ENCODE results near the gene TET2. TPM values are rescaled to one million over a fixed set of nuclear protein-coding genes. Genes with fewer than 3 reads are reported as not detected.

TET2 gene
- total RNA-seq, 4 donors from 2014 or later: 31.9 to 69.0 (median 39.5) TPM

DNA sequence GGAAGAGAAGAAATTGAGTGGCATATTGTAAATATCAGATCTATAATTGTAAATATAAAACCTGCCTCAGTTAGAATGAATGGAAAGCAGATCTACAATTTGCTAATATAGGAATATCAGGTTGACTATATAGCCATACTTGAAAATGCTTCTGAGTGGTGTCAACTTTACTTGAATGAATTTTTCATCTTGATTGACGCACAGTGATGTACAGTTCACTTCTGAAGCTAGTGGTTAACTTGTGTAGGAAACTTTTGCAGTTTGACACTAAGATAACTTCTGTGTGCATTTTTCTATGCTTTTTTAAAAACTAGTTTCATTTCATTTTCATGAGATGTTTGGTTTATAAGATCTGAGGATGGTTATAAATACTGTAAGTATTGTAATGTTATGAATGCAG lies 132.6 kb downstream of the TET2 start:
- no peak for DNase-seq (ENCODE audit: low spot score in 2 of 2)
- no peak overlapping the region for H3K27ac ChIP-seq
- 92% methylated on average over 1 of the region's 1 CpG for WGBS
- no peaks in the 10 kb centered on the region for H3K27me3 ChIP-seq
- peaks cover 24% of the 10 kb centered on the region for H3K36me3 ChIP-seq
- no peak overlapping the region for H3K4me3 ChIP-seq
- TF ChIP-seq POLR2AphosphoS5 (IDR thresholded peaks at IDR 0.05) (no peak), POLR2A (IDR thresholded peaks at IDR 0.05) (no peak), EP300 (IDR thresholded peaks at IDR 0.05) (no peak)
- TF ChIP-seq, protein P1, sequence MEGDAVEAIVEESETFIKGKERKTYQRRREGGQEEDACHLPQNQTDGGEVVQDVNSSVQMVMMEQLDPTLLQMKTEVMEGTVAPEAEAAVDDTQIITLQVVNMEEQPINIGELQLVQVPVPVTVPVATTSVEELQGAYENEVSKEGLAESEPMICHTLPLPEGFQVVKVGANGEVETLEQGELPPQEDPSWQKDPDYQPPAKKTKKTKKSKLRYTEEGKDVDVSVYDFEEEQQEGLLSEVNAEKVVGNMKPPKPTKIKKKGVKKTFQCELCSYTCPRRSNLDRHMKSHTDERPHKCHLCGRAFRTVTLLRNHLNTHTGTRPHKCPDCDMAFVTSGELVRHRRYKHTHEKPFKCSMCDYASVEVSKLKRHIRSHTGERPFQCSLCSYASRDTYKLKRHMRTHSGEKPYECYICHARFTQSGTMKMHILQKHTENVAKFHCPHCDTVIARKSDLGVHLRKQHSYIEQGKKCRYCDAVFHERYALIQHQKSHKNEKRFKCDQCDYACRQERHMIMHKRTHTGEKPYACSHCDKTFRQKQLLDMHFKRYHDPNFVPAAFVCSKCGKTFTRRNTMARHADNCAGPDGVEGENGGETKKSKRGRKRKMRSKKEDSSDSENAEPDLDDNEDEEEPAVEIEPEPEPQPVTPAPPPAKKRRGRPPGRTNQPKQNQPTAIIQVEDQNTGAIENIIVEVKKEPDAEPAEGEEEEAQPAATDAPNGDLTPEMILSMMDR (IDR thresholded peaks at IDR 0.05): no peak
- no peaks in the 10 kb centered on the region for H3K9me3 ChIP-seq
- no peaks in the 10 kb centered on the region for H3K4me1 ChIP-seq

DNA sequence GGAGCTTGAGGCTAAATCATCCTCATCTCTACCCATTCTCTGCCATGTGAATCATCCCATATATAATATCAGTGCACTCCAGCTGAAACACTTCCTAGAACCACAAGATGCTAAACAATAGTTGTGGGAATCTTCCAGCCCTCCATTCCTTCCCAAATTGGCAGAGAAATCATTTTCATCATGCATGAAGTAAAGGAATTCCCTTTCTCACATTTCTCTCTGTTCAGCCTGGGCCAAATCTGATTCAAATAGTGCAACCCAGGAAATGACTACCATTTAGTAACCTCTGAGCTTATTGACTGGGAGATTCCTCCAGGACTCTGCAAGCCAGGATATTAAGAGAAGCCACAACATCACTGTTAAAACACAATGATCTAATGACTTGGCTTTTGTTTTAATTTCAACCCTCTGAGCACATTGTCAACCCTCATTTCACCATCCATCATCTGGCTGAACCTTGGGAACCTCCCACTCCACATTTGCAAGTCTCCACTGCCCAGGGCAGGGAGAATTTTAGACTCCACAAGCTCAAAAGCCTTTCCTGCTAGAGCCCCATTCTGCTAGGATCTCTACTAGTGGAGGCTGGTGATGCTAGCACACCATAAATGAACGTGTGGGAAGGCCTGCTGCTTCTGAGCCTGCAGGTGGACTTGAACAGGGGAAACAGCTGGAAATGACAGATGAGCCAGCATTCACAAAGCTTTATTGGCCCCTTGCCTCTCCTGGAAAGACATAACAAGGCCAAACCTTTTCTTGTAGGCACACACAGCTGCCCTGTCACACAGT lies 133.9 kb downstream of the TET2 start:
- 31% methylated on average over 1 of the region's 1 CpG for WGBS
- no peaks in the 10 kb centered on the region for H3K27me3 ChIP-seq
- peaks cover 12% of the 10 kb centered on the region for H3K36me3 ChIP-seq
- TF ChIP-seq POLR2A (IDR thresholded peaks at IDR 0.05): no peak
- TF ChIP-seq EP300 (IDR thresholded peaks at IDR 0.05): no peak
- no peak for TF ChIP-seq POLR2AphosphoS5 (IDR thresholded peaks at IDR 0.05)
- TF ChIP-seq, protein P1 (IDR thresholded peaks at IDR 0.05): no peak
- H3K9me3 ChIP-seq: no peaks in the 10 kb centered on the region
- no peak overlapping the region for H3K4me3 ChIP-seq
- no peak overlapping the region for H3K27ac ChIP-seq
- DNase-seq (ENCODE audit: low spot score in 2 of 2): no peak
- H3K4me1 ChIP-seq: no peaks in the 10 kb centered on the region

DNA sequence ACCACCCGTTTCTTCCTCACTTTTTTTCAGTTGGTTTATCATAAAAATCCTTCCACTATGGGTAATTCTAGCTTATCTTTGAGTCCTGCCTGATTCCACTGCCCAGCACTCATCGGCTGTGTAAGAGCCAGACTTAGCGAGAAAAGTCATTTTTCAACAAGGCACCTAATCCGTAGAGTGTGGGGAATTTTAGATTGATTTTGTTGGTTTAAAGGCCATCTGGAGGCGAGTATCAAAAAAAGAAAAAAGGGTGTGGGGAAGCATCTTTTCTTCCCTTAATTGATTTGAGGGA lies 134.4 kb downstream of the TET2 start:
- no peak for TF ChIP-seq POLR2A (IDR thresholded peaks at IDR 0.05)
- no peak for TF ChIP-seq EP300 (IDR thresholded peaks at IDR 0.05)
- no peak for TF ChIP-seq POLR2AphosphoS5 (IDR thresholded peaks at IDR 0.05)
- TF ChIP-seq, protein P1 (IDR thresholded peaks at IDR 0.05): no peak
- 75% methylated on average over 5 of the region's 5 CpGs for WGBS
- Histone ChIP-seq H3K27me3 (no peaks in the 10 kb centered on the region), H3K4me3 (no peak overlapping the region), H3K9me3 (no peaks in the 10 kb centered on the region), H3K4me1 (no peaks in the 10 kb centered on the region), H3K36me3 (peaks cover 7% of the 10 kb centered on the region), H3K27ac (no peak overlapping the region)
- no peak for DNase-seq (ENCODE audit: low spot score in 2 of 2)

DNA sequence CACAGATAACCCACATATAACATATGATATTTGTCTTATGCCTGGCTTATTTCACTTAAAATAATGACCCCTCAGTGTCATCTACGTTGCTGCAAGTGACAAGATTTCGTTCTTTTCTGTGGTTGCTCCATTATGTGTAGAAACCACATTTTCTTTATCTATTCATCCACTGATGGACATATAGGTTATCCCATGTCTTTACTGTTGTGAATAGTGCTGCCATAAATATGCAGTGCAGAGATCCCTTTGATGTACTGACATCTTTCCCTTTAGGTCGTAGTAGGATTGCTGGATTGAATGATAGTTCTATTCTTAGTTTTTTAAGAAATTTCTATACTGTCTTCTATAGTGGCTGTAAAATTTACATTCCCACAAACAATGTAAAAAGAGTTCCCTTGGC lies 135.8 kb downstream of the TET2 start:
- 85% methylated on average over 3 of the region's 3 CpGs for WGBS
- no peak overlapping the region for H3K27ac ChIP-seq
- H3K9me3 ChIP-seq: no peaks in the 10 kb centered on the region
- H3K27me3 ChIP-seq: no peaks in the 10 kb centered on the region
- H3K4me1 ChIP-seq: no peaks in the 10 kb centered on the region
- DNase-seq (ENCODE audit: low spot score in 2 of 2): no peak
- H3K4me3 ChIP-seq: no peak overlapping the region
- H3K36me3 ChIP-seq: no peaks in the 10 kb centered on the region
- TF ChIP-seq EP300 (IDR thresholded peaks at IDR 0.05) (no peak), POLR2A (IDR thresholded peaks at IDR 0.05) (no peak), POLR2AphosphoS5 (IDR thresholded peaks at IDR 0.05) (no peak)
- TF ChIP-seq, protein P1 (IDR thresholded peaks at IDR 0.05): no peak

- no peaks in the 10 kb centered on the region for H3K27me3 ChIP-seq
- H3K27ac ChIP-seq: no peak overlapping the region
- no peaks in the 10 kb centered on the region for H3K4me1 ChIP-seq
- DNase-seq (ENCODE audit: low spot score in 2 of 2): no peak
- H3K36me3 ChIP-seq: no peaks in the 10 kb centered on the region
- no peaks in the 10 kb centered on the region for H3K9me3 ChIP-seq
- no peak for TF ChIP-seq EP300 (IDR thresholded peaks at IDR 0.05)
- no peak for TF ChIP-seq POLR2A (IDR thresholded peaks at IDR 0.05)
- TF ChIP-seq POLR2AphosphoS5 (IDR thresholded peaks at IDR 0.05): no peak
- TF ChIP-seq, protein P1 (IDR thresholded peaks at IDR 0.05): no peak
- H3K4me3 ChIP-seq: no peak overlapping the region
- WGBS: 78% methylated on average over 1 of the region's 1 CpG
These were observed 136.8 kb downstream of the TET2 start for GRCh38 chr4:105283501-105283900.
